WERI-Rb-1 (cell line): ENCODE measurements around the gene DMBT1.

Experiments used
- DNase-seq: peaks from one replicate; pipeline ENCODE4 v3.0.0-alpha.2; 2020
- H3K27ac ChIP-seq: fragments of 250-450 bp; sonication (Bioruptor Pico); 2 replicates; pipeline ENCODE4 v1.5.1; 2020; ENCODE audit warnings: mild to moderate bottlenecking, moderate library complexity
- H3K27me3 ChIP-seq: fragments of 250-450 bp; sonication (Bioruptor Pico); 2 replicates; pipeline ENCODE4 v1.5.1; 2021; ENCODE audit warnings: mild to moderate bottlenecking, low read depth, moderate library complexity; ENCODE audit not compliant: insufficient read depth, severe bottlenecking
- H3K36me3 ChIP-seq: fragments of 250-450 bp; sonication (Bioruptor Pico); 2 replicates; pipeline ENCODE4 v1.5.1; 2020; ENCODE audit warnings: mild to moderate bottlenecking, moderate library complexity
- H3K4me3 ChIP-seq: 2 replicates; pipeline ENCODE4 v1.5.1; 2011; ENCODE audit warnings: low read depth, mild to moderate bottlenecking, control low read depth, low read length
- H3K9me3 ChIP-seq: fragments of 250-450 bp; sonication (Bioruptor Pico); 2 replicates; pipeline ENCODE4 v1.5.1; 2021; ENCODE audit warnings: mild to moderate bottlenecking, moderate library complexity; ENCODE audit not compliant: severe bottlenecking
- TF ChIP-seq, protein P1 (sequence below): IDR thresholded peaks from 2 replicates; pipeline ENCODE4 v1.5.1; 2011; ENCODE audit warnings: low read depth, mild to moderate bottlenecking, control low read depth, inconsistent platforms, low read length

Gene DMBT1

DNA sequence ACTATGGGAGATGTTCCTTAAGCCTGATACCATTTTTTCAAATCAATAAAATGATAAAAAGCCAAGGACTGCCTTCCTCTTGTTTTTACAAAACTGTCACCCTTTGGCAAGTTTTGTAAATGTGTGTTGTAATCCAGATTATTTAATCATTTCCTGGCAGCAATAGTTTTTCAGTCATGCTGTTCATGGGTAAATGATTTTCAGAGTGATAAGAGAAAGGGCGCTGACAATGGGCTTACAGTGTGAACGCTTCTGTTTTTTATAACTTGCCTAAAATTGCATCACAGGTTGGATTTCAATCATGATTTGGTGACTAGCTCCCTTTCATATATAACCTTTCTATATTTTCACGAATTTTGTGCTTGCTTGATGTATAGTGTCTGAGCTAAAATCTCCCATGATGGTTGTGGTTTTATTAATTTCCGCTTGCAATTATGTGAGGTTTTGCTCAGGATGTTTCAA lies 19.0 kb upstream of the DMBT1 start:
- peaks cover 4% of the 10 kb centered on the region for H3K9me3 ChIP-seq
- no peaks in the 10 kb centered on the region for H3K36me3 ChIP-seq
- no peak for DNase-seq
- no peak overlapping the region for H3K27ac ChIP-seq
- H3K4me3 ChIP-seq: no peak overlapping the region
- no peaks in the 10 kb centered on the region for H3K27me3 ChIP-seq
- TF ChIP-seq, protein P1, sequence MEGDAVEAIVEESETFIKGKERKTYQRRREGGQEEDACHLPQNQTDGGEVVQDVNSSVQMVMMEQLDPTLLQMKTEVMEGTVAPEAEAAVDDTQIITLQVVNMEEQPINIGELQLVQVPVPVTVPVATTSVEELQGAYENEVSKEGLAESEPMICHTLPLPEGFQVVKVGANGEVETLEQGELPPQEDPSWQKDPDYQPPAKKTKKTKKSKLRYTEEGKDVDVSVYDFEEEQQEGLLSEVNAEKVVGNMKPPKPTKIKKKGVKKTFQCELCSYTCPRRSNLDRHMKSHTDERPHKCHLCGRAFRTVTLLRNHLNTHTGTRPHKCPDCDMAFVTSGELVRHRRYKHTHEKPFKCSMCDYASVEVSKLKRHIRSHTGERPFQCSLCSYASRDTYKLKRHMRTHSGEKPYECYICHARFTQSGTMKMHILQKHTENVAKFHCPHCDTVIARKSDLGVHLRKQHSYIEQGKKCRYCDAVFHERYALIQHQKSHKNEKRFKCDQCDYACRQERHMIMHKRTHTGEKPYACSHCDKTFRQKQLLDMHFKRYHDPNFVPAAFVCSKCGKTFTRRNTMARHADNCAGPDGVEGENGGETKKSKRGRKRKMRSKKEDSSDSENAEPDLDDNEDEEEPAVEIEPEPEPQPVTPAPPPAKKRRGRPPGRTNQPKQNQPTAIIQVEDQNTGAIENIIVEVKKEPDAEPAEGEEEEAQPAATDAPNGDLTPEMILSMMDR: no peak

DNA sequence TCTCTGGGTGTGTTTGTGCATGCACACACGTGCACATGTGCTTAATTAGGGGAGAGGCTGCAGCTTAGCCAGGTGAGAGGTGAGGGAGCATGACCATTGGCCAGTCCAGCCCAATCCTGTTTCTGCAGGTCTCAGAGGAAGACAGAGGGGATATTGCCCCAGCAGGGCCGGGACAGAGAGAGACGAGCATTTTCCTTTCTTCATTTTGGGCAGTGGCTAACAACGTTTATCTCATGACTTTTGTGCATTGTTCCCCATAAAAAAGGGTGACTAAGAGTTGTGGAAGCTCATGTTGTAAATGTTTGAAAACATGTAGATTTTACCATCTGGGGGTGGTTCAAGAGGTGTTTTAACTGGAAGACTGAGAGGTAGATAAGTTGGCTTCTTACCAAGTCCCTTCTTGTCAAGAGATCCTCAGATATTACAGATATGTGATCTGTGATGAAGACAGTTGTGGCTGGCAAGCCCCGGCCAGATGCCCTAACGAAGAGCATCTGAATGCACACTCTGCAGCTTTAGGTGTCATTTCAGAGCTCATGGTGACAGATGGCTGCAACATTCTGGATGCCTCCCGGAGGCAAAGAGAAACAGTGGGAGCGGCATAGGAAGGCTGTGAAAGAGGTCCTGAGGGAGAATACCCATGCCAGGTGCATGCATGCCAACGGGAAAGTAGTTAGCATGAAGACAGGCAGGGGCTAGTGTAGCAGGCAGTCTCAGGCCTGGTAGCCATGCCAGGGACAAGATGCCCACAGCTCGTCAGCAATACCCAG lies 16.7 kb upstream of the DMBT1 start:
- Histone ChIP-seq H3K27me3 (no peaks in the 10 kb centered on the region), H3K36me3 (no peaks in the 10 kb centered on the region), H3K4me3 (no peak overlapping the region), H3K27ac (no peak overlapping the region), H3K9me3 (no peaks in the 10 kb centered on the region)
- TF ChIP-seq, protein P1: no peak
- DNase-seq: no peak

DNA sequence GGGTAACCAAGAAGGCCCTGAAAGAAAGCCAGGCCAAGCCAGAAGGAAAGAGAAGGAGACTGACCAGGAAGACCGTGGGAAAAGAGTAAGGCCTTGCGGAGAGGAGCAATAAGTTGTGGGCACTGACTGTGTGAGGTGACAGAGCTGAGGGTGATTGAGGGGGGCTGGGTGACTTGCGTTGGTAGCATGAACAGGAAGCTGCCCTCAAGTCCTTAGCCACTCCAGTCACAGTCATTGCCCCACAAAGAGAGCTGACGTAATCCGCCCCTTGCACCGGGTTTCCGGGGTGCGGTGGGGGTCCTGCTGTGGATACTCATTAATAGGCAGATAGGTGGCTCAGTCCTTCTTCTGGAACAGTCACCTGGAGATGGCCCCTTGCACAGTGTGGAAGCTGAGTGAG lies 16.1 kb upstream of the DMBT1 start:
- no peak overlapping the region for H3K4me3 ChIP-seq
- no peaks in the 10 kb centered on the region for H3K9me3 ChIP-seq
- no peak for DNase-seq
- TF ChIP-seq, protein P1: no peak
- H3K27me3 ChIP-seq: no peaks in the 10 kb centered on the region
- no peak overlapping the region for H3K27ac ChIP-seq
- H3K36me3 ChIP-seq: no peaks in the 10 kb centered on the region

DNA sequence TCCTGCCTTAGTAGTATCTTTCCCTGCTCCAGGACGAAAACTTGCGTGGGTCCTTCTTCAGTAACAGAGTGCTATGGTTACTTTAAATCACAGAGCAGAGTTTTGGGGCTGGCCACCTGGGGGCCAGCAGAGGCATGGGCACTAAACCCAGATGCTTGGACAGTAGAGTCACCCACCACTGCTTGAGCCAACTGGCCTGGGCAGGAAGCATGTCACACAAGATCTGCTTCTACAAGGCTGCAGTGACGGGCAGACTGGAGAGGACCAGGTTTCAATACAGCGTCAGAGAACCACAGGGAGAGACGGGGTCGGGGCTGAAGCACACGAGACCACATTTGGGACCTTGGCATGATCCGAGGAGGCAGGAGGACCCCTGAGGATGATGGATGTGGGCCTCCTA lies 14.3 kb upstream of the DMBT1 start:
- Histone ChIP-seq H3K27me3 (no peaks in the 10 kb centered on the region), H3K9me3 (no peaks in the 10 kb centered on the region), H3K36me3 (no peaks in the 10 kb centered on the region), H3K4me3 (no peak overlapping the region), H3K27ac (no peak overlapping the region)
- TF ChIP-seq, protein P1: no peak
- DNase-seq: no peak

DNA sequence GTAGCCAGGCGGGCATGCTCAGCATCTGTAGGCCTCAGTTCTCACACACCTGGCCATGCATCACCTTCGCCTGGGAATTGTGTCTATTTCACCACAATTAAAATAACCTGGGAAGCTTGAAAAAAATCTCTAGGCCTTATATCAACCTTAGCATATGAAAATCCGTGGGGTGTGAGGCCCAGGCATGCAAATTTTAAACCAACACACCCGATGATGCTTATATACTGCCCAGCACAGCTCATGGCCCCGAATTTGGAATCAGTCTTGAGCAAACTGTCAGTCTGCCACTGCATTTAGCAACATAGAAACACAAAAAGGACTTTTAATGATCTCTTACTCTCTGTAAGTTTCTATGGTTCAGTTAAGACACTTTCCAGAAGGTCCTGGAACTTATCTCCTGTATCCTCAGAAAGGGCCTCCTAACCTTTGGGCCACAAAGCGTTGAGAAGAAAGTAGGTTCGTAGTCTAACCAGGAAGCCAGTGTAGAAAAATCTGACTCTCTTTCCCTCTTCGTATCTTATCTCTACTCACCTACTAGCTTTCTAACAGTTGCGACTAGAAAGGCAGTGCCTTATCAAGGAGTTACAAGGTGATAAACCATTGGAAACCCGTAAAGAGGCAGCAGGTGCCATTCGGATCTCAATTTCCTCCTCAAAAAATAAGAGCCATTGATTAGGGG lies 12.0 kb upstream of the DMBT1 start:
- Histone ChIP-seq H3K9me3 (no peaks in the 10 kb centered on the region), H3K36me3 (no peaks in the 10 kb centered on the region), H3K27me3 (no peaks in the 10 kb centered on the region), H3K4me3 (no peak overlapping the region), H3K27ac (no peak overlapping the region)
- TF ChIP-seq, protein P1: no peak
- DNase-seq: no peak
